Hepatocyte (in vitro differentiated cells): ENCODE results near the gene STYK1.

Experiments
- EZH2 ChIP-seq: fragments of 200-600 bp; sonication (generic); IDR thresholded peaks from 2 replicates; pipeline ENCODE4 v1.6.1; 2016; ENCODE audit warnings: antibody characterized with exemption, mild to moderate bottlenecking, borderline replicate concordance
- EZH2phosphoT487 ChIP-seq: fragments of 200-600 bp; sonication (generic); IDR thresholded peaks from one replicate; pipeline ENCODE4 v1.6.1; 2018; ENCODE audit warnings: antibody characterized with exemption, mild to moderate bottlenecking, low read depth, moderate library complexity; ENCODE audit not compliant: unreplicated experiment, severe bottlenecking
- TF ChIP-seq, protein P1 (sequence below): fragments of 200-600 bp; sonication (generic); IDR thresholded peaks from 2 replicates; pipeline ENCODE4 v1.5.1; 2016; ENCODE audit warnings: antibody characterized with exemption, mild to moderate bottlenecking; ENCODE audit not compliant: poor library complexity

DNA sequence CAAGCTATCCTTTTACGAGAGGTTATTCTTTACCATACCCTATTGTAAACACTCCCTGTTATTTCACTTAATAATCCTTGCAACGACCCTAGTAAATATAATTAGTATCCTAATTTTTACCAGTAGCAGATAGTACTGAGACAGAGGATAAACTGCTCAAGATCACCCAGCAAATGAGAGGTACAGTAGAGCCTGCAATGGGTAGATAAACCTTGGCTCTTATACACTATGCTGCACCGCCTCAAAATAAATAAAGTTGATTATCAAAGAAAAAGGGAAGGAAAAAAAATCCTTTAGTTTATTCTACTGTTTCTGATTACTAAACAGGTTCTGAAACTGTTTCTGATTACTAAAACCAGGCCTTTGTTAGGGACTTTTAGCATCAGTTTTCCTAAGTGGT, 26.7 kb upstream of the STYK1 start:
- TF ChIP-seq, protein P1, sequence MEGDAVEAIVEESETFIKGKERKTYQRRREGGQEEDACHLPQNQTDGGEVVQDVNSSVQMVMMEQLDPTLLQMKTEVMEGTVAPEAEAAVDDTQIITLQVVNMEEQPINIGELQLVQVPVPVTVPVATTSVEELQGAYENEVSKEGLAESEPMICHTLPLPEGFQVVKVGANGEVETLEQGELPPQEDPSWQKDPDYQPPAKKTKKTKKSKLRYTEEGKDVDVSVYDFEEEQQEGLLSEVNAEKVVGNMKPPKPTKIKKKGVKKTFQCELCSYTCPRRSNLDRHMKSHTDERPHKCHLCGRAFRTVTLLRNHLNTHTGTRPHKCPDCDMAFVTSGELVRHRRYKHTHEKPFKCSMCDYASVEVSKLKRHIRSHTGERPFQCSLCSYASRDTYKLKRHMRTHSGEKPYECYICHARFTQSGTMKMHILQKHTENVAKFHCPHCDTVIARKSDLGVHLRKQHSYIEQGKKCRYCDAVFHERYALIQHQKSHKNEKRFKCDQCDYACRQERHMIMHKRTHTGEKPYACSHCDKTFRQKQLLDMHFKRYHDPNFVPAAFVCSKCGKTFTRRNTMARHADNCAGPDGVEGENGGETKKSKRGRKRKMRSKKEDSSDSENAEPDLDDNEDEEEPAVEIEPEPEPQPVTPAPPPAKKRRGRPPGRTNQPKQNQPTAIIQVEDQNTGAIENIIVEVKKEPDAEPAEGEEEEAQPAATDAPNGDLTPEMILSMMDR, result no peak
- TF ChIP-seq EZH2phosphoT487 (no peak), EZH2 (no peak)
